HG03135 (cell line): Measurements from ENCODE around the gene RPL36.
"Not testable (repeated sequence)": the region's sequence is repeated elsewhere in the genome, so short reads cannot be mapped to it uniquely, and the experiment has no call there.

Experiments used
- ATAC-seq: cut with Tn5 transposase; IDR thresholded peaks from one replicate; pipeline ENCODE4 v1.9.1; 2021; ENCODE audit warnings: mild to moderate bottlenecking, moderate library complexity; ENCODE audit not compliant: unreplicated experiment

The RPL36 gene

DNA sequence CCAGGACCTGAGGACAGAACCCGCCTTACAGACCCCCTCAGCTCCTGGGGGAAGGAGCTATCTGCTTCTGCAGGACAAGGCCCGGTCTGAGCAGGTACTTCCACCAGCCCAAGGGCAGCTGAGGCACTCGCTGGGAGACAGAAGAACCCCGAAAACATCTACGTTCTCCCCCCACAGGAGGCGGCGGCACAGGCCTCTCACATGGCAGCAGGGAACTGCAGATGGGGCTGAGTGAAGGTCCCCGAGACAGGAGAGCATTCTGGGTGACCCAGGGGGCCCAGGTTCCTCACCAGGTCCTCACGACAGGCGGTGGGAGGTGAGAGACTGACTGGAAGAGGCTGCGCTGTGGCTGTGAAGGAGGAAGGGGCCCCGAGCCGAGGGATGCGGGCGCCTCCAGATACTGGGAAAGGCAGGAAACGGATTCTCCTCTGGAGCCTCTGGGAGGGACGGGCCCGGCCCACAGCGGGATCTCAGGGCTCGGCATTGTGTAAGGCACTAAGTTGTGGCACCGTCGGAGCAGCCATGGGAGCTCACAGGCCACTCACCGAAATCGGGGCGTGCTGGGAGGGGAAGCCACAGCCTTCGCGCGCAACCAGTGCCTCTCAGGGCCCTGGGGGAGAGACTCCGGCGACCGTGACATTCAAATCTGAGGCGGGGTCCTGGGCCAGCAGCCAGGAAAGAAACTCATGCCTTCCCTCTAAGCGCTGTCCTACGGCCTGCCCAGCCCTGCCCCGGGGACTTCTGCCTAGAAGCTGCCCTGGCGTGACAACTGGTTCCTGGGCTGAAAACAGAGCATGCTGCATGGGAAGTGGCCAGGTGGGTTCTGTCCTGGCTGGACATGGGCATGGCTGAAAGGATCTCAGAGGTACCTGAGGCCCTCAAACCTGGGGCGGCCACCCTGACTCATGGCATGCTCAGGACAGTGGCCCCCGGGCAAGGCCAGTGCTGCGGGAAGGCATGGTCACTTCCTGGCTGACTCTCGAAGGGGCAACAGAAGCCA, 14.0 kb downstream of the RPL36 start:
- ATAC-seq = no peak

DNA sequence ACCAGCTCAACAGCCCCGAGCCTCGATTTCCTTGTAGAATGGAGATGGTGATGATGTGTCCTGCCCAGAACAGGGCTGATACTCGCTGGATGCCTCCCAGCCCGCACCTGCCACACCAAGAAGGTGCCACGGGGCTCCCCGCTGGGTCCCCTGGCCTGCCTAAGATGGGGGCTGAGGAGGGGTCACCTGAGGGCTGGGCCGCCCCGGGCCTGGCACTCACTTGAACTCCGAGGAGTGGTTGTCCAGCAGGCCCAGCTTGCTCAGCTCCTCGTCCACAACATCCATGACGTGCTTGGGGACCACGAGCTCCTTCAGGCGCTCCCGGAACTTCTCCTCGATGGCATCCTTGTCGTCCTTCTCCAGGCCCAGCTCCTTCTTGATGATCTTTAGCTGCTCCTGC, 15.5 kb downstream of the RPL36 start:
- ATAC-seq = no peak

- no peak for ATAC-seq
These were observed 16.9 kb downstream of the RPL36 start for GRCh38 chr19:5706876-5707573.

GRCh38 chr19:5707576-5708575, 17.8 kb downstream of the RPL36 start:
- ATAC-seq = no peak

DNA sequence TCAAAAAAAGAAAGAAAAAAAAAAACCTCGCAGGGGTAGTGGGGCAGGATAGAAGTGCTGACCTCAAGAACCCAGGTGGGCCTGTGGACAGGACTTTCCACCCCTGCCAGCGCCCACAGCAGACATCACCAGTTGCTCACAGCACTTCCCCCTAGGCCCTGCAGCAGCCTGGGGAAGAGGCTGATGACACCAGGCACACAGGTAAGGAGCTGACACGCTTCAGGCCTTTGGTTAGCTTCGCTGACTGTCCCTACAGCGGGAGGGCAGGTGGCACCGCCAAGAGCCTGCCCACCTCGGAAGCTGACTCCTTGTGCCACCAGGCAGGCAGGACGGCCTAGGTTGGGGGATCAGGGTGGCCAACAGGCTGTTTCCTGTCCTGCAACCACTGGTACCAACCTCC, 20.9 kb downstream of the RPL36 start:
- ATAC-seq = no peak

DNA sequence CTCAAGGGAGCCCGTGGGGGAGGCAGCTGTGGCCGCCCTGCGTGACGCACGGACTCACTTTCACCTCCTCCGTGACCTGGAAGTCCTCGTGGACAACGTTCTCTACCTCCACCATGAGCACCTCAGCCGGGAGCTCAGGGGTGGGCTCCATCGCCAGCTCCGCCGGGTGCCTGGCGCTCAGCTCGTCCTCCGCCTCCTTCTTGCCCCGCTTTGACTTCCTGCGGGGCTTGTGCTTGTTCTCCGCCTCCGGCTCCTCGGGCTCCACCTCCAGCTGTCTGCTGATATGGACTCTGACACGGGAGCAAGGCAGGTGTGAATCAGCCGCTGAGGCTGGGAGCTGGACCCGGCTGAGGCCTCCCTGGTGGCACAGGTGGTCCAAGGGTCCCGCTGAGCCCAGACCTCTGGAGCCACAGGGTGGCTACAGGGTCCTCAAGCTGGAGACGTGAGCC, 21.6 kb downstream of the RPL36 start:
- ATAC-seq = no peak

DNA sequence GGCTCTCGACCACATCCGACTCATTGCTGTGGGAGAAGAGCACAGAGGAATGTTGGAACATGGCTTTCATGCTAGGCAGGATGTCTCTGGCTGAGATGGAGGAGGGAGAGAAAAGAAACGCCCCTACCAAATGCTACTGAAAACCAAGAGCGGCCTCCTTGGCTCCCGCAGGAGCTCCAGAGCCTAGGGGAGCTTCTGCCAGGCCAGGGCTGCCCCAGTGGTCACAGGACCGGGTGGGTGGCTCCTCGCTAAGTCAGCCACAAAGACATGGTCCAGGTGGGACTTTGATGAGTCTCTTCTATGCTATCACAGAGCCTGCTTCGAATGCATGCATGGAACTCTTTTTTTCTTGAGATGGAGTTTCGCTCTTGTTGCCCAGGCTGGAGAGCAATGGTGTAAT, 23.1 kb downstream of the RPL36 start:
- no peak for ATAC-seq

DNA sequence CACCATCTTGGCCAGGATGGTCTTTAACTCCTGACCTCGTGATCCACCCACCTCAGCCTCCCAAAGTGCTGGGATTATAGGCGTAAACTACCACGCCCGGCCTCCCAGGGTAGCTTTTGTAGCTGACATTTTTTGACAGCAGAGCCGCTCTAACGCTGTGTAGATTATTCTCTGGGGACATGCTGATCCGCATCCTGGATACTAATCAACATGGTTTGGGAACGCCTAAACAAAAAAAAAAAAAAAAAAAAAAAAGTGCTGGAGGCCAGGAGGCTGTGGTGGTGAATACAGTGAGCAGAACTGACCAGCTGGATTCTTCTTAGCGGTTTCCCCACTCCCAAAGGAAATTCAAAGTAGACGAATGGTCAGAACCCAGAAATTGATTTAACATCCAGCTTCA, 24.7 kb downstream of the RPL36 start:
- no peak for ATAC-seq

DNA sequence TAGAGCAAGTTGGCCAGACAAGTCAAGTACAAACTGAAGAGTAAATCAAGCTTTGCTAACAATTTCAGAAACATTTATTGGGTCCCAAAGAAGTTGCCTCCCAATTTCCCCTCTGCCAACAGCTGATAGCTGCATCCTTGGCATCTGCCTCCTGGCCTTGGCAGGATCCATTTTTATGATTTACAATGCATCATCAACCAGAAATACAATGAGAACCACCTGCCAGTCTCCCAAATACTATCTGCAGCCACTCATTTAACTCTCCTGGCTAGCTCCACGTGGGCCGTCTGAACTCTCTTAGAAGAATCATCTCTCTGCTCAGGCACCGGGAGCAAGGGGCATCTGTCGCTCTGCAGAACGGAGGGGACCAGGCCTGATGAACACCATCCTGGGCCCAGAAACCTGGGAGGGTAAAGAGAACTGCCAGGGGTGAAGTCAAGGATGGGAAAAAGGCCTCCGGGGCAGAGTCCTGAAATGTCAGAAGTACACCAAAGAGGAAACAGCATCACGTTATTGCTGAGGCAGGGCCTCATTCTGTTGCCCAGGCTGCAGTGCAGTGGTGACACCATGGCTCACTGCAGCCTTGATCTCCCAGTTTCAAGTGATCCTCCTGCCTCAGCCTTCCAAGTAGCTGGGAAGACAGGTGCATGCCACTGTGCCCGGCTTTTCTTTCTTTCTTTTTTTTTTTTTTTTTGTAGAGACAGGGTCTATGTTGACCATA, 27.3 kb downstream of the RPL36 start:
- ATAC-seq = no peak

GRCh38 chr19:5718037-5718578, 28.0 kb downstream of the RPL36 start:
- no peak for ATAC-seq

GRCh38 chr19:5718579-5719273, 28.6 kb downstream of the RPL36 start:
- ATAC-seq = no peak

- ATAC-seq = peak; percentile 0
These were observed 29.3 kb downstream of the RPL36 start for GRCh38 chr19:5719274-5719960.

GRCh38 chr19:5719961-5720790, 30.1 kb downstream of the RPL36 start, which contains the start of the genes CATSPERD and LONP1:
Gene CATSPERD (plus strand): TSS chr19:5720637. CDS start chr19:5720738, 101 bp downstream.
Gene LONP1 (minus strand): TSS chr19:5720146. CDS start chr19:5720132, 14 bp downstream.
- peak; percentile 91 for ATAC-seq

- ATAC-seq = no peak
These were observed 37.5 kb downstream of the RPL36 start for GRCh38 chr19:5727453-5728050.

GRCh38 chr19:5733172-5733571, 43.1 kb downstream of the RPL36 start:
- not testable (repeated sequence) for ATAC-seq

DNA sequence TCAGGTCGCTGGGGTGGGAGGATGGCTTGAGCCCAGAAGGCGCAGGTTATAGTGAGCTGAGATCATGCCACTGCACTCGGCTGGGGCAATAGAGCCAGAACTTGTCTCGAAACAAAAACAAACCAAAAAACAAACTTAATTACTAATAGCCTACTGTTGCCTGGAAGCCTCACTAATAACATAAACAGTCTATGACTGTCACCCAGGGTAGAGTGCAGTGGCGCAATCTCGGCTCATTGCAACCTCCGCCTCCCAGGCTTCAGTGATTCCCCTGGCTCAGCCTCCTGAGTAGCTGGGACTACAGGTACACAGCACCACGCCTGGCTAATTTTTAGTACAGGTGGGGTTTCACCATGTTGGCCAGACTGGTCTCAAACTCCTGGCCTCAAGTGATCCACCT, 48.3 kb downstream of the RPL36 start:
- ATAC-seq = no peak
